Prostate gland (tissue), 2 donors: ENCODE data around the gene TEAD3.
A peak's percentile ranks its signal among the peaks of the same experiment; 100 is the strongest.

ENCODE experiments used
- POLR2A ChIP-seq: fragments of 450-650 bp; IDR thresholded peaks from one replicate; pipeline ENCODE4 v1.6.1; 2016; ENCODE audit warnings: antibody characterized with exemption, mild to moderate bottlenecking
- POLR2AphosphoS5 ChIP-seq: sonication (generic); formaldehyde crosslinking; IDR thresholded peaks from one replicate; pipeline ENCODE4 v1.6.1; 2017; ENCODE audit warnings: antibody characterized with exemption
- TF ChIP-seq, protein P1 (sequence below), 4 experiments: fragments of 200-600 bp in 2 of 4; fragments of 450-650 bp in 2 of 4; sonication (generic) in 2 of 4; IDR thresholded peaks; 1 replicate in 3 of 4; 2 replicates in 1 of 4; pipeline ENCODE4 v1.5.1; 2016 to 2019; ENCODE audit warnings: antibody characterized with exemption in 4 of 4, mild to moderate bottlenecking in 2 of 4, moderate library complexity in 2 of 4

- TF ChIP-seq, protein P1, sequence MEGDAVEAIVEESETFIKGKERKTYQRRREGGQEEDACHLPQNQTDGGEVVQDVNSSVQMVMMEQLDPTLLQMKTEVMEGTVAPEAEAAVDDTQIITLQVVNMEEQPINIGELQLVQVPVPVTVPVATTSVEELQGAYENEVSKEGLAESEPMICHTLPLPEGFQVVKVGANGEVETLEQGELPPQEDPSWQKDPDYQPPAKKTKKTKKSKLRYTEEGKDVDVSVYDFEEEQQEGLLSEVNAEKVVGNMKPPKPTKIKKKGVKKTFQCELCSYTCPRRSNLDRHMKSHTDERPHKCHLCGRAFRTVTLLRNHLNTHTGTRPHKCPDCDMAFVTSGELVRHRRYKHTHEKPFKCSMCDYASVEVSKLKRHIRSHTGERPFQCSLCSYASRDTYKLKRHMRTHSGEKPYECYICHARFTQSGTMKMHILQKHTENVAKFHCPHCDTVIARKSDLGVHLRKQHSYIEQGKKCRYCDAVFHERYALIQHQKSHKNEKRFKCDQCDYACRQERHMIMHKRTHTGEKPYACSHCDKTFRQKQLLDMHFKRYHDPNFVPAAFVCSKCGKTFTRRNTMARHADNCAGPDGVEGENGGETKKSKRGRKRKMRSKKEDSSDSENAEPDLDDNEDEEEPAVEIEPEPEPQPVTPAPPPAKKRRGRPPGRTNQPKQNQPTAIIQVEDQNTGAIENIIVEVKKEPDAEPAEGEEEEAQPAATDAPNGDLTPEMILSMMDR (IDR thresholded peaks at IDR 0.05) = peak in 3 of 4 experiments; percentile 9 to 26 (median 14)
- TF ChIP-seq POLR2A (peak; percentile 45), POLR2AphosphoS5 (no peak)
Measured at GRCh38 chr6:35497571-35498421, 917 bp upstream of the TEAD3 start.
